ENCODE results near the gene PPID. TPM values are rescaled to one million over a fixed set of nuclear protein-coding genes. Genes with fewer than 3 reads are reported as not detected.

PPID gene
- total RNA-seq, 1 experiment from 2014 or later, result 87.6 TPM

- no peak for TF ChIP-seq EZH2 (IDR thresholded peaks at IDR 0.05; ENCODE audit: borderline replicate concordance, low read depth, low read length, poor library complexity, severe bottlenecking)
- no peak for TF ChIP-seq CTCF (conservative IDR thresholded peaks at IDR 0.05; ENCODE audit: low read depth, low read length)
- BruUV-seq (replicated peaks), result no TSS peak
- no peaks in the 10 kb centered on the region for H3K36me3 ChIP-seq (ENCODE audit: insufficient read depth, low read length, poor library complexity, severe bottlenecking)
- H3K4me1 ChIP-seq (ENCODE audit: insufficient read depth, low read length, poor library complexity, severe bottlenecking), result no peaks in the 10 kb centered on the region
- POLR2A ChIA-PET (ENCODE audit: low non-redundant PET), result no interaction called here
- intact Hi-C loops (cut with micrococcal nuclease; ENCODE audit: unreplicated experiment), result no loop called here
- CTCF ChIA-PET, result no interaction called here
- no peaks in the 10 kb centered on the region for H3K27me3 ChIP-seq (replicated peaks; ENCODE audit: insufficient read depth, low read depth, low read length, poor library complexity)
- H3K4me3 ChIP-seq (ENCODE audit: low read depth, low read length, poor library complexity, severe bottlenecking), result no peak overlapping the region
- H3K27ac ChIP-seq (ENCODE audit: low read depth, low read length, poor library complexity, severe bottlenecking), result no peak overlapping the region
- H3K9me3 ChIP-seq (ENCODE audit: low read depth, low read length, poor library complexity, severe bottlenecking), result no peaks in the 10 kb centered on the region
- no peak for DNase-seq (ENCODE audit: low spot score)
These were observed 18.3 kb upstream of the PPID start for GRCh38 chr4:158741326-158742021.

- no peaks in the 10 kb centered on the region for H3K27me3 ChIP-seq (replicated peaks; ENCODE audit: insufficient read depth, low read depth, low read length, poor library complexity)
- no peak for DNase-seq (ENCODE audit: low spot score)
- no peak for TF ChIP-seq EZH2 (IDR thresholded peaks at IDR 0.05; ENCODE audit: borderline replicate concordance, low read depth, low read length, poor library complexity, severe bottlenecking)
- no peak for TF ChIP-seq CTCF (conservative IDR thresholded peaks at IDR 0.05; ENCODE audit: low read depth, low read length)
- no peaks in the 10 kb centered on the region for H3K4me1 ChIP-seq (ENCODE audit: insufficient read depth, low read length, poor library complexity, severe bottlenecking)
- H3K36me3 ChIP-seq (ENCODE audit: insufficient read depth, low read length, poor library complexity, severe bottlenecking), result no peaks in the 10 kb centered on the region
- no TSS peak for BruUV-seq (replicated peaks)
- CTCF ChIA-PET, result no interaction called here
- no peaks in the 10 kb centered on the region for H3K9me3 ChIP-seq (ENCODE audit: low read depth, low read length, poor library complexity, severe bottlenecking)
- H3K27ac ChIP-seq (ENCODE audit: low read depth, low read length, poor library complexity, severe bottlenecking), result no peak overlapping the region
- POLR2A ChIA-PET (ENCODE audit: low non-redundant PET), result no interaction called here
- no peak overlapping the region for H3K4me3 ChIP-seq (ENCODE audit: low read depth, low read length, poor library complexity, severe bottlenecking)
- intact Hi-C loops (cut with micrococcal nuclease; ENCODE audit: unreplicated experiment), result no loop called here
These were observed 16.4 kb upstream of the PPID start for GRCh38 chr4:158739600-158739999.

- ChIA-PET POLR2A (ENCODE audit: low non-redundant PET) (no interaction called here), CTCF (no interaction called here)
- no peak overlapping the region for H3K27ac ChIP-seq (ENCODE audit: low read depth, low read length, poor library complexity, severe bottlenecking)
- no peaks in the 10 kb centered on the region for H3K4me1 ChIP-seq (ENCODE audit: insufficient read depth, low read length, poor library complexity, severe bottlenecking)
- TF ChIP-seq EZH2 (IDR thresholded peaks at IDR 0.05; ENCODE audit: borderline replicate concordance, low read depth, low read length, poor library complexity, severe bottlenecking) (no peak), CTCF (conservative IDR thresholded peaks at IDR 0.05; ENCODE audit: low read depth, low read length) (no peak)
- intact Hi-C loops (cut with micrococcal nuclease; ENCODE audit: unreplicated experiment), result no loop called here
- H3K9me3 ChIP-seq (ENCODE audit: low read depth, low read length, poor library complexity, severe bottlenecking), result no peaks in the 10 kb centered on the region
- H3K27me3 ChIP-seq (replicated peaks; ENCODE audit: insufficient read depth, low read depth, low read length, poor library complexity), result no peaks in the 10 kb centered on the region
- DNase-seq (ENCODE audit: low spot score), result no peak
- H3K4me3 ChIP-seq (ENCODE audit: low read depth, low read length, poor library complexity, severe bottlenecking), result no peak overlapping the region
- H3K36me3 ChIP-seq (ENCODE audit: insufficient read depth, low read length, poor library complexity, severe bottlenecking), result no peaks in the 10 kb centered on the region
- no TSS peak for BruUV-seq (replicated peaks)
These were observed 15.7 kb upstream of the PPID start for GRCh38 chr4:158738866-158739265.

Data from A673 (cell line).